SIG-M5 treated with dmso at 0.1 percent for 504 hours (cell line): ENCODE measurements around the gene GCNT2.
"Not testable (repeated sequence)": the region's sequence is repeated elsewhere in the genome, so short reads cannot be mapped to it uniquely, and the experiment has no call there.

Experiments used
- DNase-seq: peaks from one replicate; lab custom pipeline; 2025; ENCODE audit not compliant: unreplicated experiment; lab: John Stamatoyannopoulos, UW

The GCNT2 gene

DNA sequence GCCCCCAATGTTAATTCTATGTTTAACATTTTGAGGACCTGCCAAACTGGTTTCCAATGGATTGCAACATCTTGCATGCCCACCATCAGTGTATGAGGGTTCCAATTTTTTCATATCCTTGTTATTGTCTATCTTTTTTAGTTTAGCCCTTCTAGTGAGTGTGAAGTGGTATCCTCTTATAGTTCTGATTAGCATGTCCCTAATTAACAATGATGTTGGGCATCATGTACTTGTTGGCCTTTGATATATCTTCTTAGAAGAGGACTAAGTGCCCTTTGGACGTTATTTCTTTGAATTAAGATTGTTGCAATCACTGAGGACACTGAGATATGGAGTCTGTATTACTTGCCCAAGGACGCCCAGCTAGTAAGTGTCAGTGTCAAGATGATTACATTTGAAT, 22.3 kb downstream of the GCNT2 start:
- no peak for DNase-seq

DNA sequence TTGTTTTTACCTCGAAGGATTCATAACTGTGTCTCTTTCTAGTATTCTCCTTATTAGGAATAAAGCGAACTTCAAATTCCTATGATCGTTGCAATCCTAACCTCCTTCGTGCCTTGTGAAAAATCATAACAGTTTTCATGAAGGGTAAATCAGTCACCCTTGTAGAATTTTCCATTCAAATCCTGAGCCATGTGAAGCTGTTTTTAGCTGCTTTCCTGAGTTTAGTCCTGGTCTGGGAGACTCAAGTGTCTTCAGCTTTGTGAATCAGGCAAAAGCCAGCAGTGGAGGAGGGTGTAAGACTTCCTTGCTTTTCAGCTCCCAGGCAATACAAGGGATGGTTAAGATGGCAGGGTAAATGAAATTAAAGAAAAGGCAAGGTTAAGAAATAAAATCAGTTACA, 24.3 kb downstream of the GCNT2 start:
- DNase-seq, result no peak

DNA sequence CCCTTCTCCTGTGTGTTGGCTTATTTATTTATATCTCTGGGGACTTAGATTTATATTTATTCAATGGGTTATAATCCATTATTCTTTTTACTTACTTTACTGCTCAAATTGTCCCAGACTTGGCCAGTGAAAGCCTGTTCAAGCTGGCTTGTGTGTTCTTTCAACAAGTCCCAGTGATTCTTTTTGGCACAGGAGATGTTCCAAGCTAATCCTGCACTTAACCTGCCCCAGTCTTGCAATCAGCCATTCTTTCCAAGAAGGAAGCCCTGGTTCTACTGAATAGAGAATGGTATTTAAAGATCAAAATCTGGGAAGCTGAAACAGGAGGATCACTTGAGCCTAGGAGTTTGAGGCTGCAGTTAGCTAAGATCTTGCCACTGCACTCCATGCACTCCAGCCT, 26.7 kb downstream of the GCNT2 start:
- no peak for DNase-seq

DNA sequence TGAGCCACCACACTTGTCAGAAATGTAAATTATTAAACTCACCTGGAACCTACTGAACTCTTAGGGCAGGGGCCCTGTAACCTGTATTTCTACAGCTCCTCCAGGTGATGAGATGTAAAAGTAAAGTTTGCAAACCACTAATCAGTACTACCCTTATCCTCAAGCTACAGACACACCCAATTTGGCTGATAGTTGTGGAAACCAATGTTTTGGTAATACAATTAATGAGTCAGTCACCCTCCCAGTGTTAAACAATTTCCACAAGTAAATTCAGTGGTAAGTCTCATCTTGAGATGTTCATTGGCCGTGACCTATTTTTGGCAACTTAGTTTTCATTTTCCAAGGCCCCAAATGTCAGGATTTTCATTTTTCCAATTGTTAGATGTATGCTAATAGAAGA, 29.6 kb downstream of the GCNT2 start:
- no peak for DNase-seq

- no peak for DNase-seq
These were observed 31.2 kb downstream of the GCNT2 start for GRCh38 chr6:10552270-10552810.

DNA sequence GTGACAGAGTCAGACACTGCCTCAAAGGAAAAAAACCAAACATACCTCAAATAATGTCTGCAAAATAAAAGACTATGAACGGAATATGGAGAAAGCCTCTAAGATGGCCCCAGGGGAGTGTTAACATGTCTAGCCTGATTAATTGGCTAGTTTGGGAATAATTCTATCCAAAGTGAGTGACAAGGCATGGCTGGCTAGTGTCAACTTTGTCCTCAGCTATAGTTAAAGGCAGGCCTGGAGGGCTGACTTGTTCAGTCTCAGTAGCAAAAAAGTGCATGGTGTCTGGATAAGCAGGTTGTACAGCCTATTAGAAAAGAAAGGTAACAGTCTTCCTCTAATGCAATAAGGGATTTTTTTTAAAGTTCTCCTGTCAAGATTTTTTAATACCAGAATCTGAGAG, 32.7 kb downstream of the GCNT2 start:
- DNase-seq, result no peak

- DNase-seq, result no peak
These were observed 33.7 kb downstream of the GCNT2 start for GRCh38 chr6:10554826-10555225.

- DNase-seq, result no peak
These were observed 34.6 kb downstream of the GCNT2 start for GRCh38 chr6:10555625-10556309.

DNA sequence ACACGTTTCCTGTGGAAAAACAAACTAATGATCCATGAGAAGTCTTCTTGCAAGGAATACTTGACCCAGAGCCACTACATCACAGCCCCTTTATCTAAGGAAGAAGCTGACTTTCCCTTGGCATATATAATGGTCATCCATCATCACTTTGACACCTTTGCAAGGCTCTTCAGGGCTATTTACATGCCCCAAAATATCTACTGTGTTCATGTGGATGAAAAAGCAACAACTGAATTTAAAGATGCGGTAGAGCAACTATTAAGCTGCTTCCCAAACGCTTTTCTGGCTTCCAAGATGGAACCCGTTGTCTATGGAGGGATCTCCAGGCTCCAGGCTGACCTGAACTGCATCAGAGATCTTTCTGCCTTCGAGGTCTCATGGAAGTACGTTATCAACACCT, 35.4 kb downstream of the GCNT2 start:
- no peak for DNase-seq

DNA sequence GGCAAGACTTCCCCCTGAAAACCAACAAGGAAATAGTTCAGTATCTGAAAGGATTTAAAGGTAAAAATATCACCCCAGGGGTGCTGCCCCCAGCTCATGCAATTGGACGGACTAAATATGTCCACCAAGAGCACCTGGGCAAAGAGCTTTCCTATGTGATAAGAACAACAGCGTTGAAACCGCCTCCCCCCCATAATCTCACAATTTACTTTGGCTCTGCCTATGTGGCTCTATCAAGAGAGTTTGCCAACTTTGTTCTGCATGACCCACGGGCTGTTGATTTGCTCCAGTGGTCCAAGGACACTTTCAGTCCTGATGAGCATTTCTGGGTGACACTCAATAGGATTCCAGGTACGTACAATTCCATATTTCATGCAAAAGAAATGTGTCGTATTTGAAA, 35.8 kb downstream of the GCNT2 start:
- DNase-seq, result no peak

DNA sequence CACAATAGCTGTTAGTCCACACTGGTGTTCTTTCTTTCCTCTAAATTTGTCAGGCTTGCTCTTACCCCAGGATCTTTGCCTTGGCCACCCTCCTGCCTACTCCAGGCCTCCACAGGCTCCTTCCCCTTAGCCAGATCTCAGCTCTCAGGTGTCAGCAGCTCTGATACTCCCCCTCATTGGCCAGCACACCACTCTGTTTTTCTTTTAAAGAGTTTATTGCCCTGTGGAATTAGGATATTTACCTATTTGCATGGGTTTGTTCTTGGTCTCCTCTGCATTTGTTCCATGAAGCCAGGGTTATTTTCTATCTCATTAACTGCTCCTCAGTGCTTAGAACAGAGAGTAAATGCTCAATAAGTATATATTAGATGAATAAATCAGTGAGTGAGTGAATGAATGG, 36.8 kb downstream of the GCNT2 start:
- no peak for DNase-seq

- no peak for DNase-seq
These were observed 37.4 kb downstream of the GCNT2 start for GRCh38 chr6:10558565-10558964.

DNA sequence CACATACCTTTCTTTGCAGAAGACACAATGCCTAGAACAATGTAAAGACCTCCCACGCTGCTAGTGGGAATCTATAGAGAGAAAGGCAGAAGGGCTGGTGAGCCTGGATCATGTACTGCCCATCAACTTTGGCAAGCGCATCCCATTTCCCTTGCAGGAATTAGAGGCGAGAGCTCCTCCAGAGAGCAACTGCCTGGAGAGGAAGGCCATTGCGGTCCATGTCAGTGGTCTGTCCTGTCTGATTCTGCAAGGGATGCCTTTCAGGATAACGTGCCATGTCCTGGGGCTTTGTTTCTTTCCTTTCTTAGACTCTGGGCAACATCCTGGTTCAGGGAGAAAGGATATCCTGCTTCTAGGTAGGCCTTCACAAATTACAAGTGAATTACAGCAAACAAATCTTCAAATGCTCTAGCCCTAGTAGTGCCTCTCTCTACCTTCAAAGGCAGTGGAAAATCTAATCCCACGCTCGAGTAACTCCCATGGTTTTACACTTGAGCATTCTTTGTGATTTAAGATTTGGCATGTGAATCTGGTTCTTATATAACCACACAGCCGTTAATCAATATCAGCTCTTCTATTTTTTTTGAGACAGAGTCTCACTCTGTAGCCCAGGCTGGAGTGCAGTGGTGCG, 38.5 kb downstream of the GCNT2 start:
- no peak for DNase-seq

- no peak for DNase-seq
These were observed 40.6 kb downstream of the GCNT2 start for GRCh38 chr6:10561611-10562199.

DNA sequence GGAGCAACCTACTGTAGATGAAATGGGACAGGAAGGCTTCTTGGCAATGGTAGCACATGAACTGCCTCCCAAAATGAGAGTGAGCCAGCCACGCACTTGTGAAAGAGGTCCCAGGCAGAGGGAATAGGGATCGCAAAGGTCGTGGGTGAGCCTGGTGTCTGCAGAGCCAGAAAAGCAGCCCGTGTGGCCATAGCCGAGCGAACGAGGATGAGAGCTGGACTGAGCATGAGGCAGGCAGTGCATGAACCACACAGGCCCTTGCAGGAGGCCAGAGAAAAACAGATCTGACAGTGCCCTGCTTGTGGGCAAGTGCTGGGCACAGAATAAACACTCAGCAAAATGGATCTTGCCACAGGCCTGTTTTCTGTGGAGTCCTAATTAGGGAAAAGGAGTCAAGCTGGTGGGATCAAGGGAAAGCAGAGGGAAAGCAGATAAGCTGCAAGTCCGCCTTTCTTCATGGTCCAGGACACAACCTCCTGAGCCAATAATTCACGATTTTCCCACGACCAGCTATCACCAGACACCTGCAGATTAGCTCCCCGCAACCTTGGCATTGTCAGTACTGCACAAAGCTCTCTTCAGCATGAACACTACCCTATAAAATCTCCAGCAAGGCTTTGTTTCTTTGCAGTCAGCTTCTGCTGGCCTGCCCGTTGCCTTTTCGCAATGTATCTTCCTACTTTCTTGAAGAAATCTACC, 44.0 kb downstream of the GCNT2 start:
- no peak for DNase-seq

- no peak for DNase-seq
These were observed 44.8 kb downstream of the GCNT2 start for GRCh38 chr6:10565913-10566312.

- no peak for DNase-seq
These were observed 46.3 kb downstream of the GCNT2 start for GRCh38 chr6:10567256-10568026.

- no peak for DNase-seq
These were observed 48.4 kb downstream of the GCNT2 start for GRCh38 chr6:10569392-10570127.

DNA sequence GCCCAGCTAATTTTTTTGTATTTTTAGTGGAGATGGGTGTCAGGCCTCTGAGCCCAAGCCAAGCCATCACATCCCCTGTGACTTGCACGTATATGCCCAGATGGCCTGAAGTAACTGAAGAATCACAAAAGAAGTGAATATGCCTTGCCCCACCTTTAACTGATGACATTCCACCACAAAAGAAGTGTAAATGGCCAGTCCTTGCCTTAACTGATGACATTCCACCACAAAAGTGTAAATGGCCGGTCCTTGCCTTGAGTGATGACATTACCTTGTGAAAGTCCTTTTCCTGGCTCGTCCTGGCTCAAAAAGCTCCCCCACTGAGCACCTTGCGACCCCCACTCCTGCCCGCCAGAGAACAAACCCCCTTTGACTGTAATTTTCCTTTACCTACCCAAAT, 54.4 kb downstream of the GCNT2 start:
- not testable (repeated sequence) for DNase-seq

DNA sequence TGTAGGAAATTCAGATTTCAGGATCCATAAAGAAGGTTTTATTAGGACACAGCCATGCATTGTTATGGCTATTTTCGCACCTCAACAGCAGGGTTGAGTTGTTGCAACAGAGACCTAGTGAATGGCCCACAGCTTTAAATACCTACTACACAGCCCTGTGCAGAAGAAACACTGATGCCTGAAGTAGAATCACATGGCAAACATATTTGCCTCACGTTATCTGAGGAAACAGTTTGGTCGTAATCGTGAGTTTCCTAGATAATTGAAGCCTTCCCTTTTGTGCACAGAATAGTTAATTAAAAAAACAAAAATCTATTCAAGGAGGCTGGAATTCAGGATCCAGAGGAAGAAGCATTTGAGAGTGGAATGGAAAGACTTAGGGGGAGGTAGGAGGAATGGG, 55.1 kb downstream of the GCNT2 start:
- no peak for DNase-seq
